CD14-positive monocyte (primary cell): ENCODE measurements around the gene FDPS. TPM values are rescaled to one million over a fixed set of nuclear protein-coding genes. Genes with fewer than 3 reads are reported as not detected.

Experiments used
- DNase-seq, 3 donors: peaks; one replicate each; pipeline ENCODE4 v3.0.0-alpha.2; 2011 to 2022
- H2AFZ ChIP-seq: 2 replicates; pipeline ENCODE4 v1.6.0; 2012; ENCODE audit warnings: mild to moderate bottlenecking, low read depth, low read length, inconsistent platforms; ENCODE audit not compliant: insufficient read depth, poor library complexity, severe bottlenecking
- H3K27ac ChIP-seq, 2 donors: 1 replicate in 1 of 2; 2 replicates in 1 of 2; pipeline ENCODE4 v1.5.1; 2012 to 2013; ENCODE audit warnings: low read length in 2 of 2, control low read depth in 1 of 2, inconsistent platforms in 1 of 2, low read depth in 1 of 2, mild to moderate bottlenecking in 1 of 2
- H3K27me3 ChIP-seq, 2 donors: one replicate each; pipeline versions ENCODE4 v1.6.0 to v1.6.1; 2011 to 2013; ENCODE audit warnings: low read length in 2 of 2; ENCODE audit not compliant: control insufficient read depth in 2 of 2, insufficient read depth in 2 of 2
- H3K36me3 ChIP-seq, 2 donors: replicated peaks in 1 of 2; 1 replicate in 1 of 2; 2 replicates in 1 of 2; pipeline versions ENCODE4 v1.5.1 to v1.6.1; 2012 to 2013; ENCODE audit warnings: low read length in 2 of 2, control low read depth in 1 of 2, inconsistent platforms in 1 of 2, mild to moderate bottlenecking in 1 of 2; ENCODE audit not compliant: insufficient read depth in 2 of 2, control insufficient read depth in 1 of 2
- H3K4me1 ChIP-seq, 2 donors: 1 replicate in 1 of 2; 2 replicates in 1 of 2; pipeline versions ENCODE4 v1.5.1 to v1.6.1; 2012 to 2013; ENCODE audit warnings: low read length in 2 of 2, control low read depth in 1 of 2, inconsistent platforms in 1 of 2, mild to moderate bottlenecking in 1 of 2, moderate library complexity in 1 of 2; ENCODE audit not compliant: insufficient read depth in 2 of 2, control insufficient read depth in 1 of 2
- H3K4me2 ChIP-seq: replicated peaks from 2 replicates; pipeline ENCODE3; 2012; ENCODE audit warnings: low read length, moderate library complexity, mild to moderate bottlenecking; ENCODE audit not compliant: poor library complexity, severe bottlenecking; ENCODE audit errors: extremely low read depth
- H3K4me3 ChIP-seq, 3 experiments: fragments of 200-600 bp in 1 of 3; sonication (generic) in 1 of 3; replicated peaks in 1 of 3; 1 replicate in 2 of 3; 2 replicates in 1 of 3; pipeline ENCODE4 v1.5.1; 2011 to 2013; ENCODE audit warnings: low read length in 3 of 3, mild to moderate bottlenecking in 3 of 3, control low read depth in 2 of 3, low read depth in 2 of 3, inconsistent platforms in 1 of 3, moderate library complexity in 1 of 3
- H3K79me2 ChIP-seq: 2 replicates; pipeline ENCODE4 v1.6.0; 2012; ENCODE audit warnings: mild to moderate bottlenecking, control low read depth, inconsistent platforms, low read length, moderate library complexity; ENCODE audit not compliant: insufficient read depth
- H3K9ac ChIP-seq: 2 replicates; pipeline ENCODE4 v1.6.0; 2017; ENCODE audit warnings: low read length, mild to moderate bottlenecking; ENCODE audit not compliant: insufficient read depth, poor library complexity, severe bottlenecking
- H3K9me3 ChIP-seq, 2 donors: replicated peaks in 1 of 2; 1 replicate in 1 of 2; 2 replicates in 1 of 2; pipeline versions ENCODE4 v1.5.1 to v1.6.1; 2012 to 2013; ENCODE audit warnings: low read length in 2 of 2, control low read depth in 1 of 2; ENCODE audit not compliant: control insufficient read depth in 1 of 2, insufficient read depth in 1 of 2
- H4K20me1 ChIP-seq: 2 replicates; pipeline ENCODE4 v1.6.0; 2012; ENCODE audit warnings: mild to moderate bottlenecking, low read length, control low read depth, moderate library complexity; ENCODE audit not compliant: insufficient read depth
- H3K27ac Mint-ChIP-seq, 7 donors: one replicate each; pipeline ENCODE4 v1.8.0; 2020; ENCODE audit warnings: mild to moderate bottlenecking in 7 of 7, mixed read lengths in 7 of 7, moderate library complexity in 6 of 7, inconsistent platforms in 2 of 7
- H3K27me3 Mint-ChIP-seq, 3 donors: one replicate each; pipeline ENCODE4 v1.8.0; 2021 to 2022; ENCODE audit warnings: low read depth in 3 of 3, mild to moderate bottlenecking in 3 of 3, mixed read lengths in 3 of 3, moderate library complexity in 3 of 3, inconsistent platforms in 1 of 3
- H3K36me3 Mint-ChIP-seq, 2 donors: one replicate each; pipeline ENCODE4 v1.8.0; 2020; ENCODE audit warnings: mixed read lengths in 2 of 2, inconsistent platforms in 1 of 2, mild to moderate bottlenecking in 1 of 2
- H3K4me1 Mint-ChIP-seq: one replicate; pipeline ENCODE4 v1.8.0; 2020; ENCODE audit warnings: mild to moderate bottlenecking, mixed read lengths
- H3K4me3 Mint-ChIP-seq, 2 donors: one replicate each; pipeline ENCODE4 v1.8.0; 2020; ENCODE audit warnings: mild to moderate bottlenecking in 2 of 2, mixed read lengths in 2 of 2, moderate library complexity in 1 of 2
- H3K9me3 Mint-ChIP-seq, 7 donors: one replicate each; pipeline ENCODE4 v1.8.0; 2020 to 2022; ENCODE audit warnings: mixed read lengths in 7 of 7, mild to moderate bottlenecking in 6 of 7, moderate library complexity in 6 of 7, inconsistent platforms in 2 of 7
- WGBS: methylation state at CpG from one replicate; pipeline ENCODE4 v1.1.5; 2013; ENCODE audit warnings: missing lambda C conversion rate; ENCODE audit not compliant: insufficient coverage; 5-methylcytosine and 5-hydroxymethylcytosine counted together
- intact Hi-C, 2 donors: fragments of 100-400 bp; cut with micrococcal nuclease; formaldehyde crosslinking; loops; one replicate each; pipeline versions ENCODE4 v1.15.0 to v1.15.1; 2023
- polyA plus RNA-seq, 3 donors: library from polyadenylated mRNA; depleted of rRNA in 1 of 3; unstranded in 2 of 3; stranded (reverse) in 1 of 3; fragments of 300-500 nt in 2 of 3; fragments of >200 nt in 1 of 3; fragmentation: Illumina TruSeq in 2 of 3; gene quantifications; 1 replicate in 2 of 3; 2 replicates in 1 of 3; pipeline ENCODE4 v1.2.3, GENCODE V29; 2012 to 2021
- TF ChIP-seq, protein P1 (sequence below): fragments of 200-600 bp; IDR thresholded peaks from one replicate; pipeline ENCODE4 v1.8.0; 2022; ENCODE audit warnings: antibody characterized with exemption, mild to moderate bottlenecking

The FDPS gene
- polyA plus RNA-seq, 3 donors: 92.5 to 123 (median 117) TPM

DNA sequence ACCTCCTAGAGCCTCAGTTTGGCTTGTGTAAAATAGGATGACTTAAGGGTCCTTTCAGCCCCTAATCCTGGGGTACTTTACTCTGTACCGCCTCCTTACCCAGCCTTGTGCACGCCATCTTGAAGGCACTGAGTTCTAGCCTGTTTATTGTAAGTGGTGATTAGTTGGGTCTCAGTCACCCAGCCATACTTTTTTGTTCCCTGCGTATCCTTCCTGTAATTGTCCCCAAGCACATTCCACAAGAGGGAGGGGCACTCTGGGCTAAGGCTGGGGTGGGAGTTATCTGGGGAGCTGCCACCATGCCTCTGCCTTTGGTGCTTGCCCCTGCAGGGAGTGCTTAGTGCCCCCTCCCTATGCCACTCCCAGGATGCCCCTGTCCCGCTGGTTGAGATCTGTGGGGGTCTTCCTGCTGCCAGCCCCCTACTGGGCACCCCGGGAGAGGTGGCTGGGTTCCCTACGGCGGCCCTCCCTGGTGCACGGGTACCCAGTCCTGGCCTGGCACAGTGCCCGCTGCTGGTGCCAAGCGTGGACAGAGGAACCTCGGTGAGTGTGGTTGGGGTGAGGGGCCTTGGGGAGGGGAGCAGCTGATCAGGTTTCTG lies 856 bp downstream of the FDPS start:
- intact Hi-C loops: loop anchor here (2.0 to 5.0 kb wide), 3 partner anchors 13 to 102 kb away; partner anchors contain the start of genes MTX1 (in 1 of the 2), SCAMP3 (in 1 of the 2) and THBS3 (in 1 of the 2)
- Histone ChIP-seq H3K36me3 (peaks cover 2 to 20% of the 10 kb centered on the region in 2 donors), H3K4me1 (peaks cover 19 to 23% of the 10 kb centered on the region in 2 donors), H3K27me3 (no peaks in the 10 kb centered on the region), H3K9ac (peak overlapping the region; percentile 83), H3K4me3 (peak overlapping the region; percentile 68 to 92 (median 83)), H3K4me2 (peak overlapping the region; percentile 89), H2AFZ (peak overlapping the region; percentile 91), H3K27ac (peak overlapping the region; percentile 83 to 88), H3K9me3 (no peaks in the 10 kb centered on the region), H3K79me2 (peaks cover 35% of the 10 kb centered on the region), H4K20me1 (no peaks in the 10 kb centered on the region)
- TF ChIP-seq, protein P1, sequence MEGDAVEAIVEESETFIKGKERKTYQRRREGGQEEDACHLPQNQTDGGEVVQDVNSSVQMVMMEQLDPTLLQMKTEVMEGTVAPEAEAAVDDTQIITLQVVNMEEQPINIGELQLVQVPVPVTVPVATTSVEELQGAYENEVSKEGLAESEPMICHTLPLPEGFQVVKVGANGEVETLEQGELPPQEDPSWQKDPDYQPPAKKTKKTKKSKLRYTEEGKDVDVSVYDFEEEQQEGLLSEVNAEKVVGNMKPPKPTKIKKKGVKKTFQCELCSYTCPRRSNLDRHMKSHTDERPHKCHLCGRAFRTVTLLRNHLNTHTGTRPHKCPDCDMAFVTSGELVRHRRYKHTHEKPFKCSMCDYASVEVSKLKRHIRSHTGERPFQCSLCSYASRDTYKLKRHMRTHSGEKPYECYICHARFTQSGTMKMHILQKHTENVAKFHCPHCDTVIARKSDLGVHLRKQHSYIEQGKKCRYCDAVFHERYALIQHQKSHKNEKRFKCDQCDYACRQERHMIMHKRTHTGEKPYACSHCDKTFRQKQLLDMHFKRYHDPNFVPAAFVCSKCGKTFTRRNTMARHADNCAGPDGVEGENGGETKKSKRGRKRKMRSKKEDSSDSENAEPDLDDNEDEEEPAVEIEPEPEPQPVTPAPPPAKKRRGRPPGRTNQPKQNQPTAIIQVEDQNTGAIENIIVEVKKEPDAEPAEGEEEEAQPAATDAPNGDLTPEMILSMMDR: no peak
- Mint-ChIP-seq H3K9me3 (no peaks in the 10 kb centered on the region), H3K36me3 (peaks cover 15 to 37% of the 10 kb centered on the region in 2 donors), H3K4me3 (peak overlapping the region; percentile 95 to 97), H3K4me1 (peaks cover 31% of the 10 kb centered on the region), H3K27ac (peak overlapping the region; percentile 96 to 99 (median 97)), H3K27me3 (peaks cover 0 to 6% (median 2%) of the 10 kb centered on the region in 3 donors)
- DNase-seq: no peak
- 10% methylated on average over 8 of the region's 11 CpGs for WGBS

DNA sequence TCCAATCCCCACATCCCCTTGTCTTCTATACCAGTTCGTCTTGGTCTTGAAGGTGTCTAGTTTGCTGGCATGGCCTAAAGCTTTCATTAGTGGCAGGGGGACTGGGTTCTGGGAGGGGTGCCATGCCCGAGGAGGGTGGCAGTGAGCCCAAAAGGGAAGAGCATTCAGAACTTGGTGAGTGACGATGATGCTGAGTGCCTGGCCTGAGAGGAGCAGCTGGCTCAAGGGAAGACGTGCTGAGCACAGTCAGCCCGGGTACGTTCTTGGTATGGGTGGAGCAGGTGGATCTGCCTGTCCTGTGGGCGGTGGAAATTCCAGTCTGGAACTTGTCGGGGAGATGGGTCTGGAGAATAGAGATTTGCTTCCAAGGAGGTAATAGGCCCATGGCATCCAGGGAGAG lies 4.6 kb downstream of the FDPS start:
- Mint-ChIP-seq H3K36me3 (peaks cover 28 to 57% of the 10 kb centered on the region in 2 donors), H3K4me3 (no peak overlapping the region), H3K9me3 (peaks cover 0 to 1% (median 0%) of the 10 kb centered on the region in 7 donors), H3K4me1 (peaks cover 23% of the 10 kb centered on the region), H3K27me3 (peaks cover 0 to 5% (median 0%) of the 10 kb centered on the region in 3 donors), H3K27ac (peak overlapping the region in 4 of 7 donors; percentile 31 to 69 (median 55))
- H3K4me3 ChIP-seq: no peak overlapping the region
- H3K27ac ChIP-seq: no peak overlapping the region
- H4K20me1 ChIP-seq: no peaks in the 10 kb centered on the region
- no peak overlapping the region for H2AFZ ChIP-seq
- TF ChIP-seq, protein P1: no peak
- no peaks in the 10 kb centered on the region for H3K9me3 ChIP-seq
- peaks cover 2 to 35% of the 10 kb centered on the region in 2 donors for H3K36me3 ChIP-seq
- WGBS: 97% methylated on average over 6 of the region's 8 CpGs
- no peak for DNase-seq
- H3K79me2 ChIP-seq: peaks cover 35% of the 10 kb centered on the region
- no peaks in the 10 kb centered on the region for H3K27me3 ChIP-seq
- H3K9ac ChIP-seq: no peak overlapping the region
- peaks cover 12 to 14% of the 10 kb centered on the region in 2 donors for H3K4me1 ChIP-seq
- H3K4me2 ChIP-seq: no peak overlapping the region
- intact Hi-C loops: no loop called here
